ENCODE measurements around the gene GMPR. TPM values are rescaled to one million over a fixed set of nuclear protein-coding genes. Genes with fewer than 3 reads are reported as not detected.

Gene GMPR
- total and polyA plus RNA-seq, 10 of the 15 experiments (the other 5 are each of a cell fraction or from before 2014, with no cell fraction given) = 0.15 to 1.8 (median 0.49) TPM; not detected in 1

DNA sequence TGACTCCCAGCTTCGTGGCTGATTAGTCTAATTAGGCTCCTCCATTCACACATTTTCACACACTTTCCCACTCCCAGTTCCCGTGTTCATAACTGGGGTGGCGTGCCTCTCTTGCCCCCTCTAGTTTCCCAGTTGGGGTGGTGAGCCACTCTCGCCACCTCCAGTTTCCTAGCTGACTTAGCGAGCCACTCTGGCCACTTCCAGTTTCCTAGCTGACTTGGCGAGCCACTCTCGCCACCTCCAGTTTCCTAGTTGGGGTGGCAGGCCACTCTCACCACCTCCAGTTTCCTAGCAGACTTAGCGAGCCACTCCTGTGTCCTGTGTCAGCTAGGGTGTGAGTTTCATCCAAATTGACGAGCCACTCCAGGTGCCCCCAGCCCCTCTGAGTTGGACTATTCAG, 7.4 kb upstream of the GMPR start:
- Histone ChIP-seq H3K9me3 (replicated peaks; ENCODE audit: control insufficient read depth, insufficient read depth, low read length) (no peaks in the 10 kb centered on the region; the same call in 2 of the 3 replicates), H2AFZ (ENCODE audit: control insufficient read depth, low read depth, low read length) (no peak overlapping the region), H3K36me3 (ENCODE audit: control insufficient read depth in 2 of 2, insufficient read depth in 2 of 2, low read length in 1 of 2) (no peaks in the 10 kb centered on the region), H3K79me2 (ENCODE audit: control insufficient read depth, insufficient read depth, low read length) (no peaks in the 10 kb centered on the region), H3K4me2 (ENCODE audit: control insufficient read depth, insufficient read depth) (no peak overlapping the region), H3K4me1 (ENCODE audit: control insufficient read depth, insufficient read depth, low read length) (peaks cover 1% of the 10 kb centered on the region; the same call in 1 of the 2 replicates), H3K4me3 (no peak overlapping the region), H3K9ac (ENCODE audit: control insufficient read depth, insufficient read depth, low read length) (no peak overlapping the region), H3K27ac (ENCODE audit: control insufficient read depth, insufficient read depth) (no peak overlapping the region), H3K27me3 (replicated peaks in 1 of 2; ENCODE audit: control insufficient read depth in 2 of 2, insufficient read depth in 2 of 2, low read length in 1 of 2) (peaks cover 1 to 4% of the 10 kb centered on the region in 2 experiments), H4K20me1 (ENCODE audit: control insufficient read depth, insufficient read depth) (no peaks in the 10 kb centered on the region)
- RAD21 ChIA-PET (ENCODE audit: unreplicated experiment) = interaction anchor here (1.4 kb wide), 1 partner anchor 46 kb away, joined by 3 read pairs; no protein-coding TSS in a partner anchor
- no peak for DNase-seq (ENCODE audit: low read depth, low spot score)
- SMC1A ChIA-PET (ENCODE audit: uncharacterized antibody, unreplicated experiment) = interaction anchor here (1.4 to 2.0 kb wide), 3 partner anchors 10 to 571 kb away, joined by 3 to 5 read pairs (median 4); no protein-coding TSS in a partner anchor
- WGBS (ENCODE audit: insufficient coverage, insufficient replicate concordance, low lambda C conversion rate, missing lambda C conversion rate) = 36% methylated on average over 9 of the region's 9 CpGs
- no peak for FAIRE-seq
- POLR2A ChIA-PET = no interaction called here
- CTCF ChIA-PET = interaction anchor here (2.4 kb wide), 1 partner anchor 44 kb away, joined by 11 read pairs; no protein-coding TSS in a partner anchor
- TF ChIP-seq ESRRA (IDR thresholded peaks at IDR 0.05; ENCODE audit: low read length) (no peak), CBX5 (IDR thresholded peaks at IDR 0.05; ENCODE audit: low read depth) (no peak), HDGF (IDR thresholded peaks at IDR 0.05) (no peak)
- TF ChIP-seq, protein P1, sequence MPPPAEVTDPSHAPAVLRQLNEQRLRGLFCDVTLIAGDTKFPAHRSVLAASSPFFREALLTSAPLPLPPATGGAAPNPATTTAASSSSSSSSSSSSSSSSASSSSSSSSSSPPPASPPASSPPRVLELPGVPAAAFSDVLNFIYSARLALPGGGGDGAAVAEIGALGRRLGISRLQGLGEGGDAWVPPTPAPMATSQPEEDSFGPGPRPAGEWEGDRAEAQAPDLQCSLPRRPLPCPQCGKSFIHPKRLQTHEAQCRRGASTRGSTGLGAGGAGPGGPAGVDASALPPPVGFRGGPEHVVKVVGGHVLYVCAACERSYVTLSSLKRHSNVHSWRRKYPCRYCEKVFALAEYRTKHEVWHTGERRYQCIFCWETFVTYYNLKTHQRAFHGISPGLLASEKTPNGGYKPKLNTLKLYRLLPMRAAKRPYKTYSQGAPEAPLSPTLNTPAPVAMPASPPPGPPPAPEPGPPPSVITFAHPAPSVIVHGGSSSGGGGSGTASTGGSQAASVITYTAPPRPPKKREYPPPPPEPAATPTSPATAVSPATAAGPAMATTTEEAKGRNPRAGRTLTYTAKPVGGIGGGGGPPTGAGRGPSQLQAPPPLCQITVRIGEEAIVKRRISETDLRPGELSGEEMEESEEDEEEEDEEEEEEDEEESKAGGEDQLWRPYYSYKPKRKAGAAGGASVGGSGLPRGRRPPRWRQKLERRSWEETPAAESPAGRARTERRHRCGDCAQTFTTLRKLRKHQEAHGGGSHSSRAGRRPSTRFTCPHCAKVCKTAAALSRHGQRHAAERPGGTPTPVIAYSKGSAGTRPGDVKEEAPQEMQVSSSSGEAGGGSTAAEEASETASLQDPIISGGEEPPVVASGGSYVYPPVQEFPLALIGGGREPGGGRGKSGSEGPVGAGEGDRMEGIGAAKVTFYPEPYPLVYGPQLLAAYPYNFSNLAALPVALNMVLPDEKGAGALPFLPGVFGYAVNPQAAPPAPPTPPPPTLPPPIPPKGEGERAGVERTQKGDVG (CRISPR knock-in tag; IDR thresholded peaks at IDR 0.05) = no peak
- TF ChIP-seq, protein P2, sequence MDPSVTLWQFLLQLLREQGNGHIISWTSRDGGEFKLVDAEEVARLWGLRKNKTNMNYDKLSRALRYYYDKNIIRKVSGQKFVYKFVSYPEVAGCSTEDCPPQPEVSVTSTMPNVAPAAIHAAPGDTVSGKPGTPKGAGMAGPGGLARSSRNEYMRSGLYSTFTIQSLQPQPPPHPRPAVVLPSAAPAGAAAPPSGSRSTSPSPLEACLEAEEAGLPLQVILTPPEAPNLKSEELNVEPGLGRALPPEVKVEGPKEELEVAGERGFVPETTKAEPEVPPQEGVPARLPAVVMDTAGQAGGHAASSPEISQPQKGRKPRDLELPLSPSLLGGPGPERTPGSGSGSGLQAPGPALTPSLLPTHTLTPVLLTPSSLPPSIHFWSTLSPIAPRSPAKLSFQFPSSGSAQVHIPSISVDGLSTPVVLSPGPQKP (IDR thresholded peaks at IDR 0.05; ENCODE audit: low read depth, low read length) = no peak
- no peak for ATAC-seq
- no TSS peak for BruUV-seq (replicated peaks)
- in situ Hi-C loops (cut with MboI) (no loop called here), intact Hi-C loops (cut with micrococcal nuclease; ENCODE audit: unreplicated experiment) (no loop called here)
